Measurements from ENCODE around the gene ARHGEF37.

ARHGEF37 gene

GRCh38 chr5:149629421-149629820 is 48.1 kb downstream of the ARHGEF37 start:
- DNase-seq (ENCODE audit: low spot score), result no peak

- no peak for DNase-seq (ENCODE audit: low spot score)
Observed at GRCh38 chr5:149630337-149630736, 49.0 kb downstream of the ARHGEF37 start.

GRCh38 chr5:149631506-149631905 is 50.2 kb downstream of the ARHGEF37 start:
- no peak for DNase-seq (ENCODE audit: low spot score)

- no peak for DNase-seq (ENCODE audit: low spot score)
Observed at GRCh38 chr5:149632311-149633251, 51.3 kb downstream of the ARHGEF37 start.

- DNase-seq (ENCODE audit: low spot score), result no peak
Observed at GRCh38 chr5:149633476-149634350, 52.4 kb downstream of the ARHGEF37 start.

- DNase-seq (ENCODE audit: low spot score), result no peak
Observed at GRCh38 chr5:149635394-149635793, 54.1 kb downstream of the ARHGEF37 start.

GRCh38 chr5:149636191-149636860 is 55.0 kb downstream of the ARHGEF37 start:
- DNase-seq (ENCODE audit: low spot score), result no peak

- peak; percentile 49 for DNase-seq (ENCODE audit: low spot score)
Observed at GRCh38 chr5:149636861-149637246, 55.6 kb downstream of the ARHGEF37 start.

- DNase-seq (ENCODE audit: low spot score), result no peak
Observed at GRCh38 chr5:149638136-149638535, 56.8 kb downstream of the ARHGEF37 start.

GRCh38 chr5:149638546-149639241 is 57.4 kb downstream of the ARHGEF37 start:
- no peak for DNase-seq (ENCODE audit: low spot score)

- DNase-seq (ENCODE audit: low spot score), result no peak
Observed at GRCh38 chr5:149639737-149640136, 58.4 kb downstream of the ARHGEF37 start.

GRCh38 chr5:149640350-149640999 is 59.2 kb downstream of the ARHGEF37 start:
- DNase-seq (ENCODE audit: low spot score), result no peak

GRCh38 chr5:149641000-149641576 is 59.8 kb downstream of the ARHGEF37 start:
- DNase-seq (ENCODE audit: low spot score), result no peak

GRCh38 chr5:149641600-149641999 is 60.3 kb downstream of the ARHGEF37 start:
- DNase-seq (ENCODE audit: low spot score), result no peak

GRCh38 chr5:149643781-149644180 is 62.5 kb downstream of the ARHGEF37 start:
- DNase-seq (ENCODE audit: low spot score), result no peak

GRCh38 chr5:149644629-149645028 is 63.3 kb downstream of the ARHGEF37 start:
- DNase-seq (ENCODE audit: low spot score), result no peak

- no peak for DNase-seq (ENCODE audit: low spot score)
Observed at GRCh38 chr5:149645236-149645635, 63.9 kb downstream of the ARHGEF37 start.

- no peak for DNase-seq (ENCODE audit: low spot score)
Observed at GRCh38 chr5:149645725-149646124, 64.4 kb downstream of the ARHGEF37 start.

GRCh38 chr5:149646564-149646963 is 65.3 kb downstream of the ARHGEF37 start:
- peak; percentile 35 for DNase-seq (ENCODE audit: low spot score)

GRCh38 chr5:149647334-149647733 is 66.0 kb downstream of the ARHGEF37 start:
- DNase-seq (ENCODE audit: low spot score), result no peak
